HEK293T (cell line): ENCODE measurements around the gene F8A1.

Experiments
- FOXK2 ChIP-seq: fragments of 450-650 bp; IDR thresholded peaks from 2 replicates; pipeline ENCODE4 v1.6.1; 2016; ENCODE audit warnings: mild to moderate bottlenecking
- L3MBTL2 ChIP-seq: fragments of 450-650 bp; conservative IDR thresholded peaks from 2 replicates; pipeline ENCODE4 v1.6.1; 2016; ENCODE audit warnings: mild to moderate bottlenecking
- SP1 ChIP-seq: fragments of 450-650 bp; IDR thresholded peaks from 2 replicates; pipeline ENCODE4 v1.6.1; 2017
- SUZ12 ChIP-seq: fragments of 450-650 bp; IDR thresholded peaks from 2 replicates; pipeline ENCODE4 v1.6.1; 2016; ENCODE audit warnings: mild to moderate bottlenecking
- TARDBP ChIP-seq: fragments of 450-650 bp; IDR thresholded peaks from 2 replicates; pipeline ENCODE4 v1.6.1; 2016
- ZNF384 ChIP-seq: fragments of 450-650 bp; IDR thresholded peaks from 2 replicates; pipeline ENCODE4 v1.6.1; 2016
- TF ChIP-seq, protein P1 (sequence below): fragments of 450-650 bp; IDR thresholded peaks from 2 replicates; pipeline ENCODE4 v1.6.1; 2016

- no peak for TF ChIP-seq L3MBTL2
- TF ChIP-seq SUZ12 = no peak
- TF ChIP-seq FOXK2 = no peak
- TF ChIP-seq TARDBP = no peak
- no peak for TF ChIP-seq SP1
- TF ChIP-seq, protein P1, sequence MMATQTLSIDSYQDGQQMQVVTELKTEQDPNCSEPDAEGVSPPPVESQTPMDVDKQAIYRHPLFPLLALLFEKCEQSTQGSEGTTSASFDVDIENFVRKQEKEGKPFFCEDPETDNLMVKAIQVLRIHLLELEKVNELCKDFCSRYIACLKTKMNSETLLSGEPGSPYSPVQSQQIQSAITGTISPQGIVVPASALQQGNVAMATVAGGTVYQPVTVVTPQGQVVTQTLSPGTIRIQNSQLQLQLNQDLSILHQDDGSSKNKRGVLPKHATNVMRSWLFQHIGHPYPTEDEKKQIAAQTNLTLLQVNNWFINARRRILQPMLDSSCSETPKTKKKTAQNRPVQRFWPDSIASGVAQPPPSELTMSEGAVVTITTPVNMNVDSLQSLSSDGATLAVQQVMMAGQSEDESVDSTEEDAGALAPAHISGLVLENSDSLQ = no peak
- no peak for TF ChIP-seq ZNF384
Measured at GRCh38 chrX:154918060-154918483, 31.9 kb downstream of the F8A1 start.
